DND-41 (cell line): ENCODE measurements around the gene SLC38A3.

Experiments
- ATAC-seq: fragments of 200-7000 bp; cut with Tn5 transposase; 3 replicates; pipeline ENCODE4 v1.9.1; 2021; ENCODE audit warnings: low read depth; ENCODE audit not compliant: insufficient read depth
- DNase-seq: peaks from one replicate; pipeline ENCODE4 v3.0.0-alpha.2; 2020
- H2AFZ ChIP-seq: 2 replicates; pipeline ENCODE4 v1.6.0; 2012; ENCODE audit warnings: low read depth, low read length
- H3K27ac ChIP-seq: 2 replicates; pipeline ENCODE4 v1.5.1; 2012; ENCODE audit warnings: low read length, inconsistent platforms
- H3K27me3 ChIP-seq: fragments of 200-600 bp; sonication (generic); 2 replicates; pipeline ENCODE4 v1.6.0; 2012; ENCODE audit warnings: low read length, mild to moderate bottlenecking, inconsistent platforms; ENCODE audit not compliant: insufficient read depth, poor library complexity
- H3K36me3 ChIP-seq: 2 replicates; pipeline ENCODE4 v1.5.1; 2012; ENCODE audit warnings: low read length, inconsistent platforms; ENCODE audit not compliant: insufficient read depth
- H3K4me1 ChIP-seq: 2 replicates; pipeline ENCODE4 v1.5.1; 2012; ENCODE audit warnings: mild to moderate bottlenecking, low read length; ENCODE audit not compliant: insufficient read depth
- H3K4me2 ChIP-seq: 2 replicates; pipeline ENCODE4 v1.6.0; 2012; ENCODE audit warnings: mild to moderate bottlenecking, moderate library complexity, low read length, inconsistent platforms; ENCODE audit not compliant: insufficient read depth
- H3K4me3 ChIP-seq, 2 experiments: fragments of 200-600 bp in 1 of 2; shearing (Covaris generic) in 1 of 2; 2 replicates each; pipeline ENCODE4 v1.5.1; 2012 to 2016; ENCODE audit warnings: inconsistent platforms in 2 of 2, low read length in 2 of 2, mild to moderate bottlenecking in 2 of 2, low read depth in 1 of 2, moderate library complexity in 1 of 2
- H3K79me2 ChIP-seq: 2 replicates; pipeline ENCODE4 v1.6.0; 2012; ENCODE audit warnings: low read length, inconsistent platforms; ENCODE audit not compliant: insufficient read depth
- H3K9ac ChIP-seq: 2 replicates; pipeline ENCODE4 v1.6.0; 2012; ENCODE audit warnings: low read depth, mild to moderate bottlenecking, inconsistent platforms, low read length, moderate library complexity
- H3K9me3 ChIP-seq: 2 replicates; pipeline ENCODE4 v1.5.1; 2012; ENCODE audit warnings: low read length, moderate library complexity, mild to moderate bottlenecking, inconsistent platforms; ENCODE audit not compliant: insufficient read depth, severe bottlenecking
- H4K20me1 ChIP-seq: 2 replicates; pipeline ENCODE4 v1.6.0; 2012; ENCODE audit warnings: low read length; ENCODE audit not compliant: insufficient read depth
- CTCF ChIP-seq: IDR thresholded peaks from 2 replicates; pipeline ENCODE4 v1.5.1; 2012; ENCODE audit warnings: borderline replicate concordance, low read length, moderate library complexity, mild to moderate bottlenecking; ENCODE audit not compliant: poor library complexity, severe bottlenecking; ENCODE audit errors: extremely low read depth
- EZH2 ChIP-seq: IDR thresholded peaks from 3 replicates; pipeline ENCODE4 v1.6.1; 2012; ENCODE audit warnings: borderline replicate concordance, low read depth, mild to moderate bottlenecking, moderate library complexity, low read length, inconsistent platforms; ENCODE audit not compliant: severe bottlenecking

SLC38A3 gene

GRCh38 chr3:50179710-50180109, 25.4 kb upstream of the SLC38A3 start:
- Histone ChIP-seq H4K20me1 (no peaks in the 10 kb centered on the region; the same call in 1 of the 2 replicates), H3K4me1 (no peaks in the 10 kb centered on the region), H3K4me3 (no peak overlapping the region), H2AFZ (no peak overlapping the region), H3K4me2 (no peak overlapping the region), H3K27ac (no peak overlapping the region), H3K27me3 (no peaks in the 10 kb centered on the region), H3K9ac (no peak overlapping the region), H3K36me3 (no peaks in the 10 kb centered on the region), H3K79me2 (no peaks in the 10 kb centered on the region), H3K9me3 (no peaks in the 10 kb centered on the region)
- ATAC-seq = no peak
- TF ChIP-seq CTCF (no peak), EZH2 (no peak)
- DNase-seq = no peak

- ATAC-seq (no peak), DNase-seq (no peak)
- Histone ChIP-seq H2AFZ (no peak overlapping the region), H3K27me3 (no peaks in the 10 kb centered on the region), H4K20me1 (no peaks in the 10 kb centered on the region; the same call in 1 of the 2 replicates), H3K79me2 (no peaks in the 10 kb centered on the region), H3K36me3 (no peaks in the 10 kb centered on the region), H3K9ac (no peak overlapping the region), H3K27ac (no peak overlapping the region), H3K9me3 (no peaks in the 10 kb centered on the region), H3K4me3 (no peak overlapping the region), H3K4me2 (no peak overlapping the region), H3K4me1 (no peaks in the 10 kb centered on the region)
- no peak for TF ChIP-seq CTCF
- TF ChIP-seq EZH2 = no peak
These were observed 23.1 kb upstream of the SLC38A3 start for GRCh38 chr3:50181985-50182384.

GRCh38 chr3:50182533-50183099, 22.5 kb upstream of the SLC38A3 start:
- Histone ChIP-seq H3K36me3 (no peaks in the 10 kb centered on the region), H3K79me2 (no peaks in the 10 kb centered on the region), H3K9ac (no peak overlapping the region), H4K20me1 (no peaks in the 10 kb centered on the region; the same call in 1 of the 2 replicates), H3K4me2 (no peak overlapping the region), H3K27ac (no peak overlapping the region), H3K4me1 (no peaks in the 10 kb centered on the region), H3K27me3 (no peaks in the 10 kb centered on the region), H3K9me3 (no peaks in the 10 kb centered on the region), H2AFZ (no peak overlapping the region), H3K4me3 (no peak overlapping the region)
- DNase-seq = no peak
- TF ChIP-seq EZH2 = no peak
- TF ChIP-seq CTCF = no peak
- no peak for ATAC-seq
